ENCODE data around the gene UQCRH. TPM values are rescaled to one million over a fixed set of nuclear protein-coding genes. Genes with fewer than 3 reads are reported as not detected.

Gene UQCRH
- total and polyA plus RNA-seq, 2 of the 13 experiments (the other 11 are each of a cell fraction or from before 2014, with no cell fraction given) = 548 to 556 TPM

DNA sequence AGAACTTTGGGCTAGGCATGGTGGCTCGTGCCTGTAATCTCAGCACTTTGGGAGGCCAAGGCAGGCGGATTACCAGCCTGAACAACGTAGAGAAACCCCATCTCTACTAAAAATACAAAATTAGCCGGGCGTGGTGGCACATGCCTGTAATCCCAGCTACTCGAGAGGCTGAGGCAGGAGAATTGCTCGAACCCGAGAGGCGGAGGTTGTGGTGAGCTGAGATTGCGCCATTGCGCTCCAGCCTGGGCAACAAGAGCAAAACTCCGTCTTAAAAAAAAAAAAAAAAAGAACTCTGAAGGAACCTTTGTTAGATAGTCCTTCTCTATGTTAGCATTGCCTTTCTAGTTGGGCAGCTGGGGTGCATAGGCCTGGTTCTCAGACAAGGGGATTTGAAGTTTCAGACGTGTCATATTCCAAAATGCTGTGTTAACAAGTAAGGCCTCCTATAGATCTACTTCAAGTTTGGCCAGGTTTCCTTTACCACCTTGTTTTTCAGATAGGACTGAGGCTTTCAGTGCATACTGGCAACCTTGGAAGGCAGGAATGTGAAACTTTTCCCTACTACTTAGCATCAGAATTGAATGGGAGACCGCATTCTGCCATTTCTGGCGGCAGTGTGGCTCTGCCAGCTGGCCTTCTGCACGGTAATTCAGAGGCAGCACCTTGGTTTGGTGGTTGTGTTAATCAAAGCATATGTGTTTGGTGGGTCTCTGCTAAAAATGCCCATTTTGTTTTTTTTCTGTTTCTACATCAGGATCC lies 6.1 kb downstream of the UQCRH start (continued):
- TF ChIP-seq, protein P1, sequence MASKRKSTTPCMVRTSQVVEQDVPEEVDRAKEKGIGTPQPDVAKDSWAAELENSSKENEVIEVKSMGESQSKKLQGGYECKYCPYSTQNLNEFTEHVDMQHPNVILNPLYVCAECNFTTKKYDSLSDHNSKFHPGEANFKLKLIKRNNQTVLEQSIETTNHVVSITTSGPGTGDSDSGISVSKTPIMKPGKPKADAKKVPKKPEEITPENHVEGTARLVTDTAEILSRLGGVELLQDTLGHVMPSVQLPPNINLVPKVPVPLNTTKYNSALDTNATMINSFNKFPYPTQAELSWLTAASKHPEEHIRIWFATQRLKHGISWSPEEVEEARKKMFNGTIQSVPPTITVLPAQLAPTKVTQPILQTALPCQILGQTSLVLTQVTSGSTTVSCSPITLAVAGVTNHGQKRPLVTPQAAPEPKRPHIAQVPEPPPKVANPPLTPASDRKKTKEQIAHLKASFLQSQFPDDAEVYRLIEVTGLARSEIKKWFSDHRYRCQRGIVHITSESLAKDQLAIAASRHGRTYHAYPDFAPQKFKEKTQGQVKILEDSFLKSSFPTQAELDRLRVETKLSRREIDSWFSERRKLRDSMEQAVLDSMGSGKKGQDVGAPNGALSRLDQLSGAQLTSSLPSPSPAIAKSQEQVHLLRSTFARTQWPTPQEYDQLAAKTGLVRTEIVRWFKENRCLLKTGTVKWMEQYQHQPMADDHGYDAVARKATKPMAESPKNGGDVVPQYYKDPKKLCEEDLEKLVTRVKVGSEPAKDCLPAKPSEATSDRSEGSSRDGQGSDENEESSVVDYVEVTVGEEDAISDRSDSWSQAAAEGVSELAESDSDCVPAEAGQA (IDR thresholded peaks at IDR 0.05; ENCODE audit: low read depth) = no peak
- TF ChIP-seq, protein P1 (CRISPR knock-in tag; IDR thresholded peaks at IDR 0.05; ENCODE audit: borderline replicate concordance) = no peak
- TF ChIP-seq ZNF326 (CRISPR knock-in tag; IDR thresholded peaks at IDR 0.05; ENCODE audit: borderline replicate concordance) (no peak), POLR2A (IDR thresholded peaks at IDR 0.05; ENCODE audit: insufficient read depth in 1 of 2, low read depth in 2 of 2, low read length in 2 of 2) (no peak), JARID2 (CRISPR knock-in tag; IDR thresholded peaks at IDR 0.05; ENCODE audit: insufficient replicate concordance) (no peak), PCBP2 (optimal IDR thresholded peaks at IDR 0.05; ENCODE audit: low read depth, low read length, poor library complexity, severe bottlenecking) (no peak), SP5 (CRISPR knock-in tag; IDR thresholded peaks at IDR 0.05; ENCODE audit: borderline replicate concordance, low read depth) (no peak), SETDB1 (CRISPR knock-in tag; IDR thresholded peaks at IDR 0.05; ENCODE audit: borderline replicate concordance) (no peak), ZNF234 (CRISPR knock-in tag; conservative IDR thresholded peaks at IDR 0.05) (no peak)
- TF ChIP-seq, protein P2, sequence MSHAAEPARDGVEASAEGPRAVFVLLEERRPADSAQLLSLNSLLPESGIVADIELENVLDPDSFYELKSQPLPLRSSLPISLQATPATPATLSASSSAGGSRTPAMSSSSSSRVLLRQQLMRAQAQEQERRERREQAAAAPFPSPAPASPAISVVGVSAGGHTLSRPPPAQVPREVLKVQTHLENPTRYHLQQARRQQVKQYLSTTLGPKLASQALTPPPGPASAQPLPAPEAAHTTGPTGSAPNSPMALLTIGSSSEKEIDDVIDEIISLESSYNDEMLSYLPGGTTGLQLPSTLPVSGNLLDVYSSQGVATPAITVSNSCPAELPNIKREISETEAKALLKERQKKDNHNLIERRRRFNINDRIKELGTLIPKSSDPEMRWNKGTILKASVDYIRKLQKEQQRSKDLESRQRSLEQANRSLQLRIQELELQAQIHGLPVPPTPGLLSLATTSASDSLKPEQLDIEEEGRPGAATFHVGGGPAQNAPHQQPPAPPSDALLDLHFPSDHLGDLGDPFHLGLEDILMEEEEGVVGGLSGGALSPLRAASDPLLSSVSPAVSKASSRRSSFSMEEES (CRISPR knock-in tag; IDR thresholded peaks at IDR 0.05) = no peak

All from HepG2 (cell line).